GM19397 (cell line): ENCODE measurements around the gene PPP1R14B.

Experiments used
- ATAC-seq: cut with Tn5 transposase; IDR thresholded peaks from one replicate; pipeline ENCODE4 v1.9.1; 2021; ENCODE audit warnings: mild to moderate bottlenecking, moderate library complexity; ENCODE audit not compliant: unreplicated experiment

Gene PPP1R14B

DNA sequence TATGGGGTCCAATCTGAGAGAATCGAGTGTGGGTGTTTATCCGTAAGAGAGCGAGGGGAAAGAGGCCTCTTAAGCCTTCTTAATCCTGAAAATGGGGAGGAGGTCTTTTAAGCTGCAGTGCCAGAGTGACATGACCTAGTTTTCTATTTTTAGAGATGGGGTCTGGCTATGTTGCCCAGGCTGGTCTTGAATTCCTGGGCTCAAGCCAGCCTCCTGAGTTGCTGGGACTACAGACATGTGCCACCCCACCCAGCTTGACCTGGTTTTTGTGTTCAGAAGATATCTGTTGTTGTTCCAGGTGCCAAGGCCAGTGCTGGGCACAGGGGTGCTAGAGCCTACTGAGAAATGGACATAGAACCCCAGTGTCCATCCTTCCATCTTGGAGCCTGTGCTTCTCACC is 36.3 kb upstream of the PPP1R14B start:
- ATAC-seq = no peak

DNA sequence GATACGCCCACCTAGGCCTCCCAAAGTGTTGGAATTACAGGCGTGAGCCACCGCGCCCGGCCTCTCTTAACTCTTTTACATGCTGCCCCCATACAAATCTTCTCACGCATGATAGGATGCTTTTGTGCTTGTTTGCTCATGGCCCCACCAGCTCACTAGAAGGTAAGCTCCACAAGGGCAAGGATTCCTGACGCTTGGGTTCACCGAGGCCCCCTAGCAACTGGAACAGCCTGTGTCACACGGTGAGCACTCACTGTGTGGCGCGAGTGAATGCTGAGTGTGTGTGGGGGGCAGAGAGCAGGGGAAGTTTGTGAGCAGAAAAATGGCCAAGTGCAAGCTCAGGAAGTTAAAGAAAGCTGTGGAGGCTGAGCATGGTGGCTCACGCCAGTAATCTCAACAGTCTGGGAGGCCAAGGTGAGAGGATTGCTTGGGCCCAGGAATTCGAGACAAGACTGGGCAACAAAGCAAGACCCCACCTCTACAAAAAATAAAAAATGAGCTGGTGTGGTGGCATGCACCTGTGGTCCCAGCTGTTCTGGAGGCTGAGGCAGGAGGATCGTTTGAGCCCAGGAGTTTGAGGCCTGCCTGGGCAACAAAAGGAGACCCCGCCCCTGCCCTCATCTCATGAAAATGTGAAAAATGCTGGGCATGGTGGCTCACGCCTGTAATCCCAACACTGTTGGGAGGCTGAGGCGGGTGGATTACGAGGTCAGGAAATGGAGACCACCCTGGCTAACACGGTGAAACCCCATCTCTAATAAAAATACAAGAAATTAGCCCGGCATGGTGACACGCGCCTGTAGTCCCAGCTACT is 35.4 kb upstream of the PPP1R14B start:
- ATAC-seq = no peak

DNA sequence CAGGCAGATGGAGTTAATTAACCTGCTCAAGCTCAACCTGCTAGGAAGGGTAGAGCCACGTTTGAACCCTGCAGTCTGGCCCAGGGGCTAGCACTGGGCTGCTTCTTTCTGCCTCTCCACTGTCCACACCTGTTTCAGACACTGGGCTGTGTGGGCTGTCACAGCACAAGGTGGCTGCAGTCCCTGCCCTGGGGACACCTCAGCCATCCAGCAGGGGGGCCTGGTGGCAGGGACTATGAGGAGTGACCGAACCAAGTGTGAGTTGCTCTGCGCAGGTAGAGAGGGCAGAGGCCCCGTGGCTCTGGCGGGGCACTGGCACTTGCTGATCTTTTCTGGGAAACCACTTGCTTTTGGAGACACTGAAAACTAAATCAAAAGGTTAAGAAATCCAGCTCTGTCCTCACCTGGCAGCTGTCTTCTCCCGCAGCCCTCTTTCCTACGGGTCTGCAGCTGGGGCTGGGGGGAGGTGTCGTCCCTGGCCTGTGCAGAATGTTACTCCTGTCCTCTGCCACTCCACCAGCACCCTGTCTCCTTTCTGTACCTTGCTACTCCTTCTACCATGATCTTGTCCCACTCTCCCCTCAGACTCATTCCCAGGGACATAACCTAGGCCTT is 31.9 kb upstream of the PPP1R14B start:
- no peak for ATAC-seq

GRCh38 chr11:64276653-64277431 is 30.1 kb upstream of the PPP1R14B start:
- no peak for ATAC-seq

GRCh38 chr11:64275841-64276240 is 29.1 kb upstream of the PPP1R14B start:
- no peak for ATAC-seq

- no peak for ATAC-seq
Observed at GRCh38 chr11:64275031-64275800, 28.5 kb upstream of the PPP1R14B start.

- peak; percentile 58 for ATAC-seq
Observed at GRCh38 chr11:64269540-64270220, 22.9 kb upstream of the PPP1R14B start.

GRCh38 chr11:64268893-64269539 is 22.3 kb upstream of the PPP1R14B start:
- ATAC-seq = peak; percentile 16

- no peak for ATAC-seq
Observed at GRCh38 chr11:64268025-64268892, 21.5 kb upstream of the PPP1R14B start.

- no peak for ATAC-seq
Observed at GRCh38 chr11:64267207-64267945, 20.6 kb upstream of the PPP1R14B start.

DNA sequence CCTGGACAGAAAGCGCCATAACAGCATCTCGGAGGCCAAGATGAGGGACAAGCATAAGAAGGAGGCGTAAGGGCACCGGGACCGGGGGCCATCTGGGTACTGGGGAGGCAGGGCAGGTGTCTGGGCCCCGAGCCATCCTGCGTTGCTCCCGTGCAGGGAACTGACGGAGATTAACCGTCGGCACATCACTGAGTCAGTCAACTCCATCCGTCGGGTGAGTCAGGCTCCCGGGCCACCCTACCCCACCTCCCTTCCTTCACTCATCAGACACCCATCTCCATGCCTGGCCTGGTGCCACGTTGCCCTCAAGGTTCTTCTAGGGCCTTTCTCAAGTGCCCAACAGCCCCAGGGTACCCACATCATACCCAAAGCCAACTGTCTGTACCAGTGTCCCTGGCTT is 19.6 kb upstream of the PPP1R14B start:
- ATAC-seq = no peak

DNA sequence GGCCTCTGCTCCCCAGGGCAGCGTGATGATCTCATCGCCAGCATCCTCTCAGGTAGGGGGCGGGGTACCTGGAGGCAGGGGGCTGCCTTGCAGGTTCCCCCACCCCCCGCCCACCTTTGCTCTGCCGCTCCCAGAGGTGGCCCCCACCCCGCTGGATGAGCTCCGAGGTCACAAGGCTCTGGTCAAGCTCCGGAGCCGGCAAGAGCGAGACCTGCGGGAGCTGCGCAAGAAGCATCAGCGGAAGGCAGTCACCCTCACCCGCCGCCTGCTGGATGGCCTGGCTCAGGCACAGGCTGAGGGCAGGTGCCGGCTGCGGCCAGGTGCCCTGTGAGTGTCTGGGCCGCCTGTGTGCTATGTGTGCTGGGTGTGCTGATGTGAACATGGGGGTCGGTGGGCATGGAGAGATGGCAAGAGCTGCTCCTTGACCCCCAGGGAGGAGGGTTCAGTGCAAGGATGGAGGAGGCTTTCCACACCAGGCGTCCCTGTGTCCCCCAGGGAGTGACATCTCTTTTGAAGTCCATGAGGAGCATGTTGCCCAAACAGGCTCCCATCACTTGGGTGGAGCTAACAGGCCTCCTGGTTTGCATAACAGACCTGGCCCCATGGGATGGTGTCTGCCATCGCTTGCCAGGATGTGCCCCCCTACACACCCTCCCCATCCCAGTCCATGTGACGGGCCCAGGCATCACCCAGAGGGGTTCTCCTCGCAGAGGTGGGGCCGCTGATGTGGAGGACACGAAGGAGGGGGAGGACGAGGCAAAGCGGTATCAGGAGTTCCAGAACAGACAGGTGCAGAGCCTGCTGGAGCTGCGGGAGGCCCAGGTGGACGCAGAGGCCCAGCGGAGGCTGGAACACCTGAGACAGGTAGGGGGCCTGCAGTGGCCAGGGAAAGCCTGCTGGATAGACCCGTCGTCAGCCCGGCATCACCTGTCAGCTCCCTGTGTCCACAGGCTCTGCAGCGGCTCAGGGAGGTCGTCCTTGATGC is 18.7 kb upstream of the PPP1R14B start:
- ATAC-seq = no peak

- ATAC-seq = no peak
Observed at GRCh38 chr11:64264371-64264852, 17.7 kb upstream of the PPP1R14B start.

- ATAC-seq = no peak
Observed at GRCh38 chr11:64263947-64264317, 17.2 kb upstream of the PPP1R14B start.

DNA sequence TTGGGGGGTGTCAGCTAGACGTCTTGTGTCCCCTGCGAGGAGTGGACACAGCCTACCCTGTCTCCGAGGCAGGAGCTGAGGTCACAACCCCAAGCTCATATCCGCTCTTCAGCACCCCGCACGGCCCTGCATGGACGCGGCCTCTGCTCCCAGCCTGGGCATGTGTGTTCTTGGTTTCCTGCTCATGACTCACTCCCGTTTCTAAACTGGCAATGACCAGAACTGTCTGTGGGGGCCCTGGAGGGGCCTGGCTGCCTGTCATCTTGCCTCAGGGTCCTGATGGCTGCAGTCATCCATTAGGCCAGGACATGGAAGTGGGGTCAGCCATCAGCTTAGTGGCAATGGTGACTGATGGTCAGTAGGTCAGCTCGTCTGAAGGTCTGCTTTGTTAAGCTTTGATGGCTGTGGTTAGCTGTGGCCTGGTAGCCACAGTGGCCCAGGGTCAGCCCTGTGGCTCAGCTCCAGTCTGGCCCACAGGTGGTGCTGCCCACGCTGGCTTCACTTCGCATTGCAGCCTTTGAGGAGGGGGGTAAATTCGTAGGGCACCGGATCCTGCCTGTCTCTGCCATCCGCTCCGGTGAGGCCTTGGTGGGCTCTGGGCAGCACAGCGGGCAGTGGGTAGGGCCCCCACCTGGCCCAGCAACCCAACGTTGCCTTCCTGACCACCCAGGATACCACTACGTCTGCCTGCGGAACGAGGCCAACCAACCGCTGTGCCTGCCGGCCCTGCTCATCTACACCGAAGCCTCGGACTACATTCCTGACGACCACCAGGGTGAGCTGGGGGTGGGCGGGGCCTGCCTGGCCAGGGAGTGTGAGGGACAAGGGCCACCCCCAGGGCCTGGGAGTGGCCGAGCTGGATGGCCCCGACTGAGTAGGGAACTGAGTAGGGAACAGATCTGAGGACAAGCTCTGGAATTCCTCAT is 16.5 kb upstream of the PPP1R14B start:
- ATAC-seq = no peak
